Stimulated activated CD8-positive, alpha-beta memory T cell treated with anti-CD3 and anti-CD28 coated beads, Interleukin-7, amount 100 ng/mL, for 4 hours (primary cell): ENCODE measurements around the gene EFCAB14.
"Not testable (repeated sequence)": the region's sequence is repeated elsewhere in the genome, so short reads cannot be mapped to it uniquely, and the experiment has no call there.

Source experiments
- DNase-seq, 2 donors: peaks; one replicate each; pipeline ENCODE4 v3.0.0-alpha.2; 2020; ENCODE audit warnings: low read depth in 2 of 2

EFCAB14 gene

DNA sequence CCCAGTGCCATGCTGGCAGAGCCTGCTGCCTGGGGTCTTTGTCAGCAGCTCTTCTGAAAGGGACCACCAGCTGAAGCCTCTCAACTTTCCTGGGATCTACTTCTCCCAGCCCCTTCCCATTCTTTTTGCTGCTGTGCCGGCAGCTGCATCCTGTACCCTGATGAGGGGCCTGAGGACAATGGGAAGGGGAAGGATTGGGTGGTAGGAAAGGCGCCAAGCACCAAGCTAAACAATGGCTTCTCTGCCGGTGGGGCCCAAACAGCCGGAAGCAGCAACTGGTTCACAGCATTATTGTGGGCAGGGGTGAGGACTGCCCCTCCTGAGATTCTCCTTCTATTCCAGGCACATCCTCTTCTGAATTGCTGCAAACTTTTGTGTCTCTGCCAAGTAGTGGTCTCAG, 5.0 kb upstream of the EFCAB14 start:
- DNase-seq = no peak

DNA sequence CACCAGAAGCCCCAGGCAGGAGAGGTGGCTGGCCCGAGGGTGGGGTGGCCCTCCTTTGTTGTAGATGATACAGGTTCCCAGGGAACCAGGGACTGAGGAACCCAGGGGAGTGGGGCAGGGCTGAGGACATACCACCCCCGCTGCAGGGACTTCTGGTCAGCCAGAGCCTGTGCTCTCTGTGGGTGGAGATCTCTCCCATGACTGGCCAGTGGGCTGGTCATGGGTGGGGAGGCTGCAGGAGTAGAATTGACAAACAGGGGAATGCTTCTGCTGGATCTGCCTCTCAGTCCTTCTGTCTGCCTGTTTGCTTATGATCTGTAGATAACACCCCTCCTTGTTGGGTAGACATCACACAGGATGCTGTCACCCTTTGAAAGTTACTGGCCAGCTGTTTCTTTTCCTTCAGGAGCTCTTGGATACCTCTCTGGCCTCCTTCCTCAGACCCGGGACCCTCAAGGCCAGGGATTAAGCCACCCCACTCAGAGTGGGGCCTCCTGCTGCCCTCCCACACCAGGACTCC, 2.8 kb upstream of the EFCAB14 start:
- DNase-seq = no peak

DNA sequence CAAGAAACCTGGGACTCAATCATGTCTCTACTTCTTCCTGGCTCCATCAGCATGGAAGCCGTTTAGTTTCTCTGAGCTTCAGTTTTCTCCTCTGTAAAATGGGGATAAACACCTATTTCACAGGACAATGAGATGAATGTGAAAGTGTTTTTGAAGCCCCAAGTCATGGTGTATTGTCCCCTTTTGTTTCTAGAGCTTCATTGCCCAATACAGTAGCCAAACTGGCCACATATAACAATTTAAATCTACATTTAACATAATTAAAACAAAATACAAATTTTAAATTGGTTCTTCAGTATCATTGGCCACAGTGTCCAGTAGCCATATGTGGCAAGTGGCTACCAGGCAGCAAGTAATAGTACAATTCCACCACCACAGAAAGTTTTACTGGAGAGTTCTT, 2.3 kb upstream of the EFCAB14 start:
- no peak for DNase-seq

DNA sequence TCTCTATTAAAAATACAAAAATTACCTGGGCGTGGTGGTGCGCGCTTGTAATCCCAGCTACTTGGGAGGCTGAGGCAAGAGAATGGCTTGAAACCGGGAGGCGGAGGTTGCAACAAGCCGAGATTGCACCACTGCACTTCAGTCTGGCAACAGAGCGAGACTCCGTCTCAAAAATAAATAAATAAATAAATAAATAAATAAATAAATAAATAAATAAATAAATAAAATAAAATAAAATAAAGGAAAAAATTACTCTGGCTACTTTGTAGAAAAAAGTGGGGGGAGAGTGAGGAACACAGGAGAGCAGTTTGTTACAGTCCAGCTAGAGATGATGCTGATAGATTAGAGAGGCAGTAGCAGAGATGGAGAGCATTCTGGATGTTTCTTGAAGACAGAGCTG, 1.4 kb upstream of the EFCAB14 start:
- DNase-seq = not testable (repeated sequence)

DNA sequence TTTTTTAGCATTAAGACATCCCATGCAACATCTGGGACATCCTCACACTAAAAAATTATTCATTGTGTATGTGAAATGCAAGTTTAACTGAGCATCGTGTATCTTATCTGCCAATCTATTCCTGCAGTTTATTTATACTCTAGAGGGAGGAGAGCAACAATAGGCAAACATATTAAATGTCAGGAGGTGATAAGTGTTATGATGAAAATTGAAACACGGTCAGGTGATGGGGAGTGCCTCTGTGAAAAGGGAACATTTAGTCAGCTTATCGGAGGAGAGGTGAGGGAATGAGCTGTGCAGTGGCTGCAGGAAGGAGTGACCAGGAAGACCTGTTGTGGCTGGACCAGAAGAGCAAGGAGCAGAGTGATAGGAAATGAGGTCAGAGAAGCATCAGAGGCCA, 775 bp upstream of the EFCAB14 start:
- DNase-seq = no peak

DNA sequence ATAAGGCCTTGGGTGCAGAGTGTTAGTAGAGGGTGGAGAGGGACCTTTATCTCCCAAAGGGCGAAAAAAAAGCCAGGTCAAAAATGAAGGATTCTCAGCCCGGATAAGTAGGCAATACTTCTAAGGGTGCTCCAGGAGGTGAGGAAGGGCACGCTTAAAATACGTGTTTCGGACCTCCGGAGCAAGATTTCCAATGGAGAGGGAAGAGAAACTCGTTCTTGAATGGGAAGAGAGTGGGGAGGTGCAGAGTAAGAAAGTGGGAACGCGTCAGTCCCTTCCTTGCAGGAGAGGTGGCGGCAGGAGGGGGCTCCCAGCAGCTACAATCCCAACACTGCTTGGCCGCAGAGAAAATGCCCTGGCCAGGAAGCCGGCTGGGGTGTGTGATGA, 581 bp downstream of the EFCAB14 start:
- DNase-seq = no peak

DNA sequence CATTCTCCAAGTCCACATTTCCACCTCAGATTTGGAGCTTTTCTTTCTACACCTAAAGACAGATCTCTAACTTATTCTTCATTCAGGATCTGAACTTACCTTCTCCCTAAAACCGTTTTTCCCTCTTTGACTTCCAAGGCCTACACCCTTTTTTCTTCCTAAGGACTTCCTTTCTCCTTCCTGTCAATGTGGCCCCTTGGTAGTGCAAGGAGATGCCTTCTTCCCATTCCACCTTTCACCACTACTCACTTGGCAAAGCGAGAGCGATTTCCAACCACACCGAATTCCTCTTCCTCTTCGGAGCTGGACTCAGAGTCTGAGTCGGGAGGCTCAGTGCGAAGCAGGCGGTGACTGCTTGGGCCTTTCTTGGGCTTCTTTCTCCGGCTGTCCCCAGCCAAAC, 1.3 kb downstream of the EFCAB14 start:
- no peak for DNase-seq

DNA sequence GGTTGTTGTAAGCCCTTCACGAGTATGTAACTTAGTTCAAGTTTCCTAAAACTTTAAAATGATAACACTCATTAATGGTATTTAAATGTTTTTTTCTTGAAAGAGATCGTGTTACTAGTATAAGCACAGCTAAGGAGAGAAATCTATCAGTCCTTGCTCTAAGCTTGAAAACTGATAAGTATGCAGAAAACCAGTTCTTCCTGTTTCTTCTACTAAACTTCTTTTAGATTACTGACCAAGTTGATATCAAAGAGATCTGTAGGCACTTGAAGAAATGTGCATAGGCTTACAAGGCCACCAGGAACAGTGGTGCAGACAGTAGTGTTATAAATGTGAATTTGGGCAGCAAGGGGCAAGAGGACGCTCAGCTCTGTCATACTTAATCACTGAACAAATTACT, 3.9 kb downstream of the EFCAB14 start:
- DNase-seq = no peak

DNA sequence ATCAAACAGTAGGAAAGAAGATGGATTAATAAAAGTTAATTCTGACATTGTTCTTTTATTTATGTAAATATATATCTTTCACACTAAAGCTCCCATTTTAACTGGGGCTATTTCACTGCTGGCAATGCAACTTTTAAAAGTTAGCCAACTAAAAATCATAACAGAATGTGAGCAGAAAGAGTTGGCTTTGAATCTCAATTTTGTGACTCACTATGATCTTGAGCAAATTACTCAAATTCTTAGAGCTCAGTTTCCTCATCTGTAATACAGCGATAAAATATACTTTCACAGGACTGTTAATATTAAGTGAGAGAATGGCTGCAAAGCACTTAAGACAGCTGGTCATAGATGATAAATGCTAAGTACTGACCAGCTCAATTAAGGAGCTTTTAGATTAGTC, 10.8 kb downstream of the EFCAB14 start:
- DNase-seq = no peak

DNA sequence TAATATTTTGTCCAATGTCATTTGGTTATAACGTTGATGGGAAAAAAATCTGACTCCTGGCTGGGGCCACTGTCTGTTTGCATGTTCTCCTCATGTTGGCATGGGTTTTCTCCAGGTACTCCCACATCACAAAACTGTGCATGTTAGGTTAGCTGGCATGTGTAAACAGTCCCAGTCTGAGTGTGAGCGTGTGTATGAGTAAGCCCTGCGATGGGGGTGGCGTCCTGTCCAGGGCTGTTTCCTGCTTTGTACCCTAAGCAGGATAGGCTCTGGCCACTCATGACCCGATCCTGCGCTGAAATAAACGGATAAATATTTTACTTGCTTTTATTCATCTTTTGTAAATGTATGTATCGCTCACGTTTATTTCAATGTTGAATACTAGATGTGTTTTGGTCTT, 13.5 kb downstream of the EFCAB14 start:
- DNase-seq = no peak

DNA sequence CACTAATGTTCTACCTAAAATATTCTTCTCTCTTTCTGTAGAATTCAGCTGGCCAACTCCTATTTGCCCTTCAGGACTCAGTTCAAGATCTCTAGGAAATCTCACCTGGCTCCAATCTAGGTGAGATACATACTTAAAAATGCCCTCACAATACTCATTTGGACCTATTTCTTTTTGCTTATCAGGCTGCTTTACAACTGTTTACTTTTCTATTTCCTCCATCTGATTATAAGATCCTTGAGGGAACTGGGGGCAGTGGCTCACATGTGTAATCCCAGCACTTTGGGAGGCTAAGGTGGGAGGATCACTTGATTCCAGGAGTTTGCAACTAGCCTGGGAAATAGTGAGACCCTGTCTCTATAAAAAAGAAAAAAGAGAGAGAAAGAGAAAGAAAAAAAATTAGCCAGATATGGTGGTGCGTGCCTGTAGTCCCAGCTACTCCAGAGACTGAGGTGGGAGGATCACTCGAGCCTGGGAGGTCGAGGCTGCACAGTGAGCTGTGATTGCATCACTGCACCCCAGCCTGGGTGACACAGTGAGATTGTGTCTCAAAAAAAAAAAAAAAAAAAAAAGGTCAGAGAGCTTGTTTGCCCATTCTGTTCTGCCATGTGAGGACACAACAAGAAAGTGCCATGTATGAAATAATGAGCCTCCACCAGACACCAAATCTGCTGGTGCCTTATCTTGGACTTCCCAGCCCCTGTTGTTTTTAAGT, 14.8 kb downstream of the EFCAB14 start:
- no peak for DNase-seq

DNA sequence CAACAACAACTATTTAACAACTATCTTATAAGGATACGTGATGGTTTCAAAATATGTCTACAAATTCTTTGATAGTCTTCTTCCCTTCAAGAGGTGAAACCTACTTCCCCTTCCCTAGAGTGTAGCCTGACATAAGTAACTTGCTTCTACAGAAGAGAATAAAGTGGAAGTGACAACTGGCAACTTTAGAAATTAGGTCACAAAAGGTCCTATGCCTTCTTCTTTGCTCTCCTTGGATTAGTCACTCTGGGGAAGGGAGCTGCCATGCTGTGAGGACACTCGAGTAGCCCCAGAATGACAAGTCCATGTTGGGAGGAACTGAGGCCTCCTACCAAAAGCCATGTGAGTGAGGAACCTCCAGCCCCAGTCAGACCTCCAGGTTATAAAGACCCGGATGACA, 19.2 kb downstream of the EFCAB14 start:
- DNase-seq = no peak

DNA sequence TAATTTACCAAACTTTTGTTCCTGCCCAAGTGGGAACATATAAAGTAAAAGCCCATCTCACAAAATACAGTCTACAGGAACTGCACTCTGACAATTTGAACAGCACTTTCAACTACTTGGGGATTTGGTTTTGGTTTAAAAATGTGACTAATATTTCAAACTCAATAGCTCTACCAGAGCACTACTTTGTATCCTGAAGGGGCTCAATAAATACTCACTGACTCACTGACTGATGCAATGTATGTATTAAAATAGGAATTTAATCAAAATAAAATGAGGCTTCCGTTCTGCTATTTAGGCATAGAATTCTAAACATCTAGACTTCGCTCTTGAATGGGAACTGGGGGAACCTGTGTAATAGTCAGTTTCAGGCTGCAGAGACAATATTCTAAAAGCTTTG, 21.9 kb downstream of the EFCAB14 start:
- no peak for DNase-seq

DNA sequence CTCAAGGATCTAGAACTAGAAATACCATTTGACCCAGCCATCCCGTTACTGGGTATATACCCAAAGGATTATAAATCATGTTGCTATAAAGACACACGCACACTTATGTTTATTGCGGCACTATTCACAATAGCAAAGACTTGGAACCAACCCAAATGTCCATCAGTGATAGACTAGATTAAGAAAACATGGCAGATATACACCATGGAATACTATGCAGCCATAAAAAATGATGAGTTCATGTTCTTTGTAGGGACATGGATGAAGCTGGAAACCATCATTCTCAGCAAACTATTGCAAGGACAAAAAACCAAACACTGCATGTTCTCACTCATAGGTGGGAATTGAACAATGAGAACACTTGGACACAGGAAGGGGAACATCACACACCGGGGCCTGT, 24.2 kb downstream of the EFCAB14 start:
- DNase-seq = not testable (repeated sequence)

DNA sequence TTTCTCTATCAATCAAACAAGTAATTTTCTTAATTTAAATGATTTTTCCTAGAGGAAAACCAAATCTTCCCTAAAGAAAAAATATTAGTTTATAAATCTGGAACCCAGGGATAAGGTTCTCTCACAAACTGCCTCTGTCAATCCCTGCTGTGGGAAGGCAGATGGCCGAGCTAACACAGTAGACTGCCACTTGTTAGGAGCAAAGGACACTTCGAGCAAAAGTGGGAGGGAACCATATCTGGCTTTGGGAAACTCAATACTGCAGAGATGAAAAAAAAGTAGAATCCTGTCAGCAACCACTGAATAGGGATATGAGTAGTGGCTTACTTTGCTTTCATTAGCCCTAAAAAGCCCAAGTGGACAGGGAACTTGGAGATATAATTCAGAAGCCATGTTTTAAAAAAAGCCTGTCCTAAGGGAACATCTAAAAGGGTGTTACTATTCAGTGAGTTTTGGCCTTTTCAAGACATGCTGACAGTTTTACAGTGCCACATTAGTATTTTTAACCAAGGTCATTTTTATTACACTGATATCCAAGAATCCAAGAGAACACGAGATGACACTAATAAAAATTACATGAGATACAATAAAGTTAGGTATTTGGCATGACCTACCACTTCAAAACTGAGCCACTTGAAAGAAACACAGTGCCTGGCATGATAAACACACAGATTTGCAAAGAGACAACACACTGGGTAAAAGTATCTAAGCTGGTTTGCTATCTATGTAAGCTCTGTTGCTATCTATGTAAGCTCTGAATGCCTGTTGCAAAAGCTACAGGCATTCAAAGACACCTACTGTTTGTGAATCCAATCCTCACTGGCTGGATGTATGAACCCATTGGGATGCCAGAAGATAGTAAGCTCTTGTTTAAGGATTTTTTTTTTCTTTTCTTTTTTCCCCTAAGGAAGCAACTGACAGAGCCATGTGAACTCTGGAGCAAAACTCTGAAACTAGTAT, 25.8 kb downstream of the EFCAB14 start:
- DNase-seq = no peak

DNA sequence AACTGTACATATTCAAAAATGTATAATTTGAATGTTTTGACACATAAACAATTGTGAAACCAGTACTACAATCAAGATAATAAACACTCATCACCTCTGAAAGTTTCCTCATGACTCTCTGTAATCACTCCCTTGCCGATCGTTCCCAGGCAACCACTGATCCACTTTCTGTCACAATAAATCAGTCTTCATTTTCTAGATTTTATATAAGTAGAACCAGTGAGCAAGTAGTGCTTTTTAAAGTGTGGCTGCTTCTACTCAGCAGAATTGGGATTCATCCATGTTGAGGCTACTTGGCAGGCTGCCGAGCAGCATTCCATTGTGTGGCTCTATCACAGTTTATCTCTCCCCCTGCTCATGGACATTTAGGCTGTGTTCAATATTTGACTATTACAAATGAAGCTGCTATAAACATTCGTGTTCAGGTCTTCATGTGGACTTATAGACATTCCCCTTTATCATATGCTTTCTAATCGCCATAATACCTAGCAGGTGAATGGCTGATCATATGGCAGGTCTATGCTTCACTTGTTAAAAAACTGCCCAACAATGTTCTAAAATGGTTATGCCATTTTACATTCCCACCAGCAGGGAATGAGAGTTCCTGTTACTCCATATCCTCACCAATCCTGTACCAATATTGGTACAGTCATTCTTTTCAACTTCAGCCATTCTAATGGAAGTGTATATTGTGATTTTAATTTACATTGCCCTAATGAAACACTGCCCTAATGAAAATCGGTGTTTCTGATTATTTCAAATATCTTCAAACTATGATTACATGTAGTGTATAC, 26.7 kb downstream of the EFCAB14 start:
- DNase-seq = no peak

DNA sequence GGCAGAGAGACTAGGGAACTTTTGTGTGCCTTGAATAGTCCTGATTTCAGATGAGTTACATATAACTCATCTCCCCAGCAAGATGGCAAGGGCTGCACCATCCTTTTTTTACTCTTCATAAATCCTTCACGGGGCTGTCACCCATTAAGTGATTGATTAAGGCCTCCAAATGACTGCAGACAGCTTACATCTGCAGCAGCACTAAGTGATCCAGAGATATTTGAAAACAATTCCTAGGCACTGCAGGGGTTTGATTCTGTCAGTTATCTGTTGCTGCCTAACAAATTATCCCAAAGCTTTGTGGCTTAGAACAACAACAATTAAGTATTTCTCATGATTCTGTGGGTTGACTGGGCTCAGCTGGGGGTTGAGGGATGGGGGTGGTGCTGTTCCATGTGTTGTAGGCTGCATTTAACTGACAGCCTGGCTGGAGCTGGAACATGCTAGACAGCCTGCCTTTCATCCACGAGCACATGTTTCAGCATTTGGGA, 27.9 kb downstream of the EFCAB14 start:
- no peak for DNase-seq

DNA sequence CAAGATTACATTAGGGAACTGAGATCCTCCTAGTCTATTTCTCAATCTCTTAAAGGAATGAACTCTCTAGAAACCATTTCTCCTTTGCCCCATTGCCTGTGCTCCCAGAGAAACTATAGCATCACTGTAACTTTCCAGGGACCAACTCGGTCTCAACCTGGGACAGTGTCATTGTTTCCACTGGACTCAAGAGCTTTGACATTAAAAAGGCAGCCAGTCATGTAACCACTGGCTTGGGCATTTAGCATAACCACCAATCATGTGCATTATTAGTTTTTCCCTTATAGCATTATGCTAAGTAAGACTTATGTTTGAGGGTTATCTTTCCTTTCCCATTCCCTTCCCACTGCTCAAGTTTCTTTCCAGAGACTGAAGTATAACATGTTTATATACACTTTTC, 29.0 kb downstream of the EFCAB14 start:
- DNase-seq = no peak

DNA sequence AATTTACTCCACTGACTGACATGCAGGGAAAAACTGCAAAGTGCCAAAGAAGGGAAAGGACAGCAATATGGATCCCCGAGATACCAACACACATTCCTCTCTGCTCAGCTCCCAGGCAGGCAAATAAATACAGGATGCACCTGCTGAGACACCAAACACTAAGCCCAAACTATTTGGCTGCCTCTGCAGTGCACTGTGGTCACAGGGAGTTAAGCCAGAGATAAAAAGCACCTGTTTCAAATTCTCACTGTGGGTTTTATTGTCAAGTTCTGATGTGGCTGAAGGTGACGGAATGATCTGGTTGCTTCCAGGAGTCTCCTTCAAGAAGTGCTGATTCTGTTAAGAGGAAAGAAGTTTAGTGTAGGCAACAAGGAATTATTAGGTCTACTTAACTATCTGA, 29.6 kb downstream of the EFCAB14 start:
- no peak for DNase-seq

DNA sequence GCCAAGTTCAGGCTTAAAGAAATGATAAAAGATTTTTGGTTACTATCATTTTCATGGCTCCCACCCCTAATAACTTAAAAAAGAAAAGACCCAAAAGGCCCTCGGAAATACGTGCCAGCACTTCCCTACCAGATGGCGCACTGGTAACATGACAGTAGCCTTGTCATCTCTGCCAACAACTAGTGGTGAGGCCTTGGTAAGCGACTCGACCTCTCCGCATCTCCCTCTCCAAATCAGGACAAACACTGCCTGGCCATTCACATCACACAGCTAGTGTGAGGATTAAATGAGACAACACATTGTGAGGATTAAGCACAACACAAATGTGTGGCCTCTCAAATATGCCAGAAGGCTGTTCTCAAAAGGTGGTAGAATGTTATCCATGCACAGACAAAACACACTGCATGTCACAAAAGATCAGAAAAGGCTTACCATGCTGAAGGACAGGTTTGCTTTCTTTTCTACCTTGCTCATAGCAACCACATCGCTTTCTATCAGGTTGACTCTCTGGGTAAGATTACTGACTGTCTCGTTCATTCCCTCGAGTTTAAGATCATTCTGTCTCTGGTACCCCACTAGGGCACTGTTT, 30.9 kb downstream of the EFCAB14 start:
- DNase-seq = no peak

DNA sequence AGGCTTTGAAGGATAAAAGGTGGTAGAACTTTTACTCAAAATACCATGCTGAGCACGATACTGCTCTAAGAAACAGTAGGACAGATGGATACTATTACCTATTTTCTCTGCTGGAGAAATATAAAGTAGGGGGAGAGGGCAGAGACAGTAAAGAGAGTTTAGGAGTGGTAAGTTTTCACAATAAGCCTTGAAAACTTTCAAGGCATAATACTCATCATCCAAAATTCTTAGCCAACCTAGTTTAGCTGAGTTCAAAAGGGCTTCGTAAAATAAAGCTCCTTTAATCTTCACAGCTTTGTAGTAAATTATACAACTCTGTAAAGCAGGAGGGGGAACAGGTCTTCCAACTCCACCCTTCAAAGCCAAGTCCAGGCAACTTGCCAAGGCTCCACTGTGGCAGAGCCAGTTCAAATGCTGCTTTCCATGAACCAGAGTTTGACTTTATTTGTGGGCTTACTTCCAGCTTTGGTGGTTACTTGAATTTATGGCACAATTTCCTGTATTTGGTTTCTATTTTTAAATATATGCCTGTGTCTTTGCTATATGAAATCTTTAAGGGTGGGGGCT, 31.7 kb downstream of the EFCAB14 start:
- no peak for DNase-seq
